H9 (cell line): Measurements from ENCODE around the gene PIBF1. TPM values are rescaled to one million over a fixed set of nuclear protein-coding genes. Genes with fewer than 3 reads are reported as not detected.

Experiments used
- DNase-seq: peaks from one replicate; pipeline ENCODE4 v3.0.0-alpha.2; 2017
- H2AFZ ChIP-seq: one replicate; pipeline ENCODE4 v1.6.1; 2013; ENCODE audit warnings: mild to moderate bottlenecking, low read length, control low read depth, moderate library complexity
- H2AK5ac ChIP-seq: 2 replicates; pipeline ENCODE4 v1.6.1; 2013; ENCODE audit warnings: low read length, control low read depth, mixed read lengths; ENCODE audit not compliant: insufficient read length
- H2BK120ac ChIP-seq: one replicate; pipeline ENCODE4 v1.6.1; 2013; ENCODE audit warnings: low read depth, mild to moderate bottlenecking, low read length, control low read depth, inconsistent platforms; ENCODE audit not compliant: poor library complexity, severe bottlenecking
- H2BK12ac ChIP-seq: 2 replicates; pipeline ENCODE4 v1.6.1; 2013; ENCODE audit warnings: low read length, control low read depth, mixed read lengths, low read depth; ENCODE audit not compliant: insufficient read length
- H2BK15ac ChIP-seq: 2 replicates; pipeline ENCODE4 v1.6.1; 2013; ENCODE audit warnings: low read depth, low read length, control low read depth
- H2BK20ac ChIP-seq: one replicate; pipeline ENCODE4 v1.6.1; 2013; ENCODE audit warnings: low read depth, mild to moderate bottlenecking, low read length, control low read depth, inconsistent platforms; ENCODE audit not compliant: poor library complexity, severe bottlenecking
- H2BK5ac ChIP-seq: 2 replicates; pipeline ENCODE4 v1.6.1; 2013; ENCODE audit warnings: low read length, control low read depth, mixed read lengths; ENCODE audit not compliant: insufficient read length
- H3K14ac ChIP-seq: 2 replicates; pipeline ENCODE4 v1.6.1; 2013; ENCODE audit warnings: low read length, control low read depth; ENCODE audit not compliant: insufficient read depth
- H3K18ac ChIP-seq: 2 replicates; pipeline ENCODE4 v1.6.1; 2013; ENCODE audit warnings: low read depth, mild to moderate bottlenecking, mixed read lengths, low read length, control low read depth; ENCODE audit not compliant: insufficient read length
- H3K23ac ChIP-seq: 2 replicates; pipeline ENCODE4 v1.6.1; 2013; ENCODE audit warnings: low read length, control low read depth, mixed read lengths, low read depth; ENCODE audit not compliant: insufficient read length
- H3K23me2 ChIP-seq: 2 replicates; pipeline ENCODE4 v1.6.1; 2013; ENCODE audit warnings: low read depth, mild to moderate bottlenecking, mixed read lengths, low read length, control low read depth; ENCODE audit not compliant: insufficient read length, poor library complexity, severe bottlenecking
- H3K27ac ChIP-seq: 2 replicates; pipeline ENCODE4 v1.5.1; 2013; ENCODE audit warnings: low read length, control low read depth, mixed read lengths, low read depth; ENCODE audit not compliant: insufficient read length
- H3K27me3 ChIP-seq: 2 replicates; pipeline ENCODE4 v1.6.1; 2013; ENCODE audit warnings: low read length, control low read depth, inconsistent platforms; ENCODE audit not compliant: insufficient read depth
- H3K4ac ChIP-seq: 2 replicates; pipeline ENCODE4 v1.6.1; 2013; ENCODE audit warnings: low read depth, mild to moderate bottlenecking, control low read depth, inconsistent platforms, low read length, moderate library complexity
- H3K4me1 ChIP-seq: 2 replicates; pipeline ENCODE4 v1.6.1; 2013; ENCODE audit warnings: low read length, control low read depth, inconsistent platforms; ENCODE audit not compliant: insufficient read depth
- H3K4me2 ChIP-seq: 2 replicates; pipeline ENCODE4 v1.6.1; 2013; ENCODE audit warnings: low read length, control low read depth, mixed read lengths; ENCODE audit not compliant: insufficient read length, insufficient read depth
- H3K56ac ChIP-seq: 2 replicates; pipeline ENCODE4 v1.6.1; 2013; ENCODE audit warnings: low read depth, mild to moderate bottlenecking, mixed read lengths, low read length, control low read depth; ENCODE audit not compliant: insufficient read length
- H3K79me1 ChIP-seq: 2 replicates; pipeline ENCODE4 v1.6.1; 2013; ENCODE audit warnings: low read depth, mild to moderate bottlenecking, moderate library complexity, low read length, control low read depth, inconsistent platforms; ENCODE audit not compliant: insufficient read depth, poor library complexity, severe bottlenecking
- H3K79me2 ChIP-seq: 2 replicates; pipeline ENCODE4 v1.6.1; 2013; ENCODE audit warnings: low read length, control low read depth, inconsistent platforms; ENCODE audit not compliant: insufficient read depth
- H3K9ac ChIP-seq: 2 replicates; pipeline ENCODE4 v1.6.1; 2013; ENCODE audit warnings: low read length, control low read depth, mixed read lengths; ENCODE audit not compliant: insufficient read length; ENCODE audit errors: extremely low read depth
- H3K9me3 ChIP-seq: one replicate; pipeline ENCODE4 v1.6.1; 2013; ENCODE audit warnings: low read depth, low read length, inconsistent platforms; ENCODE audit not compliant: control insufficient read depth
- H3T11ph ChIP-seq: one replicate; pipeline ENCODE4 v1.6.1; 2013; ENCODE audit warnings: mild to moderate bottlenecking, low read length, control low read depth, inconsistent platforms
- H4K20me1 ChIP-seq: one replicate; pipeline ENCODE4 v1.6.1; 2013; ENCODE audit not compliant: control insufficient read depth, insufficient read length, insufficient read depth
- H4K5ac ChIP-seq: 2 replicates; pipeline ENCODE4 v1.6.1; 2013; ENCODE audit warnings: low read depth, mild to moderate bottlenecking, mixed read lengths, low read length, control low read depth; ENCODE audit not compliant: insufficient read length
- H4K8ac ChIP-seq: replicated peaks from 2 replicates; pipeline ENCODE4 v1.6.1; 2013; ENCODE audit warnings: low read length, control low read depth, mixed read lengths, low read depth; ENCODE audit not compliant: insufficient read length
- H4K91ac ChIP-seq: 2 replicates; pipeline ENCODE4 v1.6.1; 2013; ENCODE audit warnings: low read depth, mild to moderate bottlenecking, moderate library complexity, mixed read lengths, low read length, control low read depth; ENCODE audit not compliant: insufficient read length
- H3K27ac Mint-ChIP-seq, 3 experiments: 2 replicates in 2 of 3; 3 replicates in 1 of 3; pipeline ENCODE4 v1.8.0; 2020 to 2021; ENCODE audit warnings: mixed read lengths in 3 of 3, mild to moderate bottlenecking in 1 of 3, moderate library complexity in 1 of 3
- H3K27me3 Mint-ChIP-seq: 2 replicates; pipeline ENCODE4 v1.8.0; 2021; ENCODE audit warnings: low read depth, mild to moderate bottlenecking, moderate library complexity, mixed read lengths
- H3K36me3 Mint-ChIP-seq, 3 experiments: 2 replicates in 2 of 3; 3 replicates in 1 of 3; pipeline ENCODE4 v1.8.0; 2020 to 2021; ENCODE audit warnings: low read depth in 3 of 3, mixed read lengths in 3 of 3; ENCODE audit not compliant: insufficient read depth in 1 of 3
- H3K4me1 Mint-ChIP-seq, 2 experiments: 2 replicates each; pipeline ENCODE4 v1.8.0; 2020; ENCODE audit warnings: mixed read lengths in 2 of 2
- H3K4me3 Mint-ChIP-seq, 2 experiments: 2 replicates in 1 of 2; 3 replicates in 1 of 2; pipeline ENCODE4 v1.8.0; 2020 to 2021; ENCODE audit warnings: mild to moderate bottlenecking in 2 of 2, mixed read lengths in 2 of 2, moderate library complexity in 1 of 2
- H3K9me3 Mint-ChIP-seq, 2 experiments: 2 replicates in 1 of 2; 3 replicates in 1 of 2; pipeline ENCODE4 v1.8.0; 2020; ENCODE audit warnings: mild to moderate bottlenecking in 2 of 2, mixed read lengths in 2 of 2, moderate library complexity in 1 of 2
- CTCF ChIP-seq: fragments of 200-600 bp; sonication (generic); conservative IDR thresholded peaks from 3 replicates; pipeline ENCODE4 v1.8.0; 2021; ENCODE audit warnings: antibody characterized with exemption, mild to moderate bottlenecking
- WGBS: extraction: QIAGEN DNeasy Blood & Tissue Kit; methylation state at CpG from one replicate; pipeline ENCODE4 v1.1.7; 2013; ENCODE audit warnings: missing lambda C conversion rate, low lambda C conversion rate, mixed read lengths; ENCODE audit not compliant: insufficient read length; ENCODE audit errors: extremely low coverage; 5-methylcytosine and 5-hydroxymethylcytosine counted together
- total RNA-seq: library from RNA; stranded (reverse); gene quantifications from 2 replicates; pipeline ENCODE4 v1.2.1, GENCODE V29; 2021

The PIBF1 gene
- total RNA-seq, 1 experiment from 2014 or later = 12.7 TPM

- no peaks in the 10 kb centered on the region for H3K4me1 ChIP-seq
- no peaks in the 10 kb centered on the region for H4K20me1 ChIP-seq
- no peak overlapping the region for H3K23ac ChIP-seq
- H2BK12ac ChIP-seq = no peak overlapping the region
- H3K79me1 ChIP-seq = no peaks in the 10 kb centered on the region
- no peak overlapping the region for H3K14ac ChIP-seq
- Mint-ChIP-seq H3K4me3 (no peak overlapping the region), H3K4me1 (peaks cover 0 to under 1% of the 10 kb centered on the region in 2 experiments; a peak in 1 of 4 replicates), H3K36me3 (peaks cover 6 to 26% (median 24%) of the 10 kb centered on the region in 3 experiments), H3K9me3 (no peaks in the 10 kb centered on the region), H3K27me3 (no peaks in the 10 kb centered on the region), H3K27ac (no peak overlapping the region; a peak in 1 of 7 replicates)
- H3K4me2 ChIP-seq = no peak overlapping the region
- H3K4ac ChIP-seq = no peak overlapping the region
- H2AK5ac ChIP-seq = no peak overlapping the region
- H4K91ac ChIP-seq = no peak overlapping the region
- no CpG with 5 or more reads among the region's 1 CpG for WGBS
- H3K56ac ChIP-seq = no peak overlapping the region
- H2BK15ac ChIP-seq = no peak overlapping the region
- no peaks in the 10 kb centered on the region for H3K9me3 ChIP-seq
- H3T11ph ChIP-seq = no peak overlapping the region
- H3K79me2 ChIP-seq = no peaks in the 10 kb centered on the region
- no peak for TF ChIP-seq CTCF
- no peak overlapping the region for H2BK20ac ChIP-seq
- no peak overlapping the region for H2AFZ ChIP-seq
- no peak overlapping the region for H3K9ac ChIP-seq
- H3K18ac ChIP-seq = no peak overlapping the region
- no peaks in the 10 kb centered on the region for H3K27me3 ChIP-seq
- DNase-seq = no peak
- H3K27ac ChIP-seq = no peak overlapping the region
- no peak overlapping the region for H4K8ac ChIP-seq
- no peak overlapping the region for H2BK120ac ChIP-seq
- H3K23me2 ChIP-seq = no peaks in the 10 kb centered on the region
- no peak overlapping the region for H2BK5ac ChIP-seq
- no peak overlapping the region for H4K5ac ChIP-seq
These were observed 6.9 kb downstream of the PIBF1 start for GRCh38 chr13:72788831-72789230.
